ENCODE data around the gene RORC. TPM values are rescaled to one million over a fixed set of nuclear protein-coding genes. Genes with fewer than 3 reads are reported as not detected.
A peak's percentile ranks its signal among the peaks of the same experiment; 100 is the strongest.

RORC gene
- total RNA-seq, 1 experiment from 2014 or later = 0.44 TPM

GRCh38 chr1:151839457-151840403, 8.1 kb upstream of the RORC start, which contains the start of gene C2CD4D (continued):
- TF ChIP-seq, protein P1, sequence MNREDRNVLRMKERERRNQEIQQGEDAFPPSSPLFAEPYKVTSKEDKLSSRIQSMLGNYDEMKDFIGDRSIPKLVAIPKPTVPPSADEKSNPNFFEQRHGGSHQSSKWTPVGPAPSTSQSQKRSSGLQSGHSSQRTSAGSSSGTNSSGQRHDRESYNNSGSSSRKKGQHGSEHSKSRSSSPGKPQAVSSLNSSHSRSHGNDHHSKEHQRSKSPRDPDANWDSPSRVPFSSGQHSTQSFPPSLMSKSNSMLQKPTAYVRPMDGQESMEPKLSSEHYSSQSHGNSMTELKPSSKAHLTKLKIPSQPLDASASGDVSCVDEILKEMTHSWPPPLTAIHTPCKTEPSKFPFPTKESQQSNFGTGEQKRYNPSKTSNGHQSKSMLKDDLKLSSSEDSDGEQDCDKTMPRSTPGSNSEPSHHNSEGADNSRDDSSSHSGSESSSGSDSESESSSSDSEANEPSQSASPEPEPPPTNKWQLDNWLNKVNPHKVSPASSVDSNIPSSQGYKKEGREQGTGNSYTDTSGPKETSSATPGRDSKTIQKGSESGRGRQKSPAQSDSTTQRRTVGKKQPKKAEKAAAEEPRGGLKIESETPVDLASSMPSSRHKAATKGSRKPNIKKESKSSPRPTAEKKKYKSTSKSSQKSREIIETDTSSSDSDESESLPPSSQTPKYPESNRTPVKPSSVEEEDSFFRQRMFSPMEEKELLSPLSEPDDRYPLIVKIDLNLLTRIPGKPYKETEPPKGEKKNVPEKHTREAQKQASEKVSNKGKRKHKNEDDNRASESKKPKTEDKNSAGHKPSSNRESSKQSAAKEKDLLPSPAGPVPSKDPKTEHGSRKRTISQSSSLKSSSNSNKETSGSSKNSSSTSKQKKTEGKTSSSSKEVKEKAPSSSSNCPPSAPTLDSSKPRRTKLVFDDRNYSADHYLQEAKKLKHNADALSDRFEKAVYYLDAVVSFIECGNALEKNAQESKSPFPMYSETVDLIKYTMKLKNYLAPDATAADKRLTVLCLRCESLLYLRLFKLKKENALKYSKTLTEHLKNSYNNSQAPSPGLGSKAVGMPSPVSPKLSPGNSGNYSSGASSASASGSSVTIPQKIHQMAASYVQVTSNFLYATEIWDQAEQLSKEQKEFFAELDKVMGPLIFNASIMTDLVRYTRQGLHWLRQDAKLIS (CRISPR knock-in tag; IDR thresholded peaks at IDR 0.05; ENCODE audit: borderline replicate concordance) = peak; percentile 95
- TF ChIP-seq NFE2L1 (CRISPR knock-in tag; IDR thresholded peaks at IDR 0.05) (no peak), ZNF423 (CRISPR knock-in tag; IDR thresholded peaks at IDR 0.05) (no peak; the same call in 1 of the 2 replicates), MYBL2 (CRISPR knock-in tag; IDR thresholded peaks at IDR 0.05) (peak; percentile 20; the same call in 1 of the 2 replicates), ERG (CRISPR knock-in tag; IDR thresholded peaks at IDR 0.05) (no peak), JUN (CRISPR knock-in tag; IDR thresholded peaks at IDR 0.05) (no peak), E2F4 (CRISPR knock-in tag; IDR thresholded peaks at IDR 0.05; ENCODE audit: borderline replicate concordance, low read depth) (no peak), NFATC4 (CRISPR knock-in tag; IDR thresholded peaks at IDR 0.05) (no peak), E2F1 (CRISPR knock-in tag; IDR thresholded peaks at IDR 0.05) (0 out of 2 replicates have a peak, but pooled peaks have one; percentile 75)
- TF ChIP-seq, protein P2, sequence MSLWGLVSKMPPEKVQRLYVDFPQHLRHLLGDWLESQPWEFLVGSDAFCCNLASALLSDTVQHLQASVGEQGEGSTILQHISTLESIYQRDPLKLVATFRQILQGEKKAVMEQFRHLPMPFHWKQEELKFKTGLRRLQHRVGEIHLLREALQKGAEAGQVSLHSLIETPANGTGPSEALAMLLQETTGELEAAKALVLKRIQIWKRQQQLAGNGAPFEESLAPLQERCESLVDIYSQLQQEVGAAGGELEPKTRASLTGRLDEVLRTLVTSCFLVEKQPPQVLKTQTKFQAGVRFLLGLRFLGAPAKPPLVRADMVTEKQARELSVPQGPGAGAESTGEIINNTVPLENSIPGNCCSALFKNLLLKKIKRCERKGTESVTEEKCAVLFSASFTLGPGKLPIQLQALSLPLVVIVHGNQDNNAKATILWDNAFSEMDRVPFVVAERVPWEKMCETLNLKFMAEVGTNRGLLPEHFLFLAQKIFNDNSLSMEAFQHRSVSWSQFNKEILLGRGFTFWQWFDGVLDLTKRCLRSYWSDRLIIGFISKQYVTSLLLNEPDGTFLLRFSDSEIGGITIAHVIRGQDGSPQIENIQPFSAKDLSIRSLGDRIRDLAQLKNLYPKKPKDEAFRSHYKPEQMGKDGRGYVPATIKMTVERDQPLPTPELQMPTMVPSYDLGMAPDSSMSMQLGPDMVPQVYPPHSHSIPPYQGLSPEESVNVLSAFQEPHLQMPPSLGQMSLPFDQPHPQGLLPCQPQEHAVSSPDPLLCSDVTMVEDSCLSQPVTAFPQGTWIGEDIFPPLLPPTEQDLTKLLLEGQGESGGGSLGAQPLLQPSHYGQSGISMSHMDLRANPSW (CRISPR knock-in tag; conservative IDR thresholded peaks at IDR 0.05; ENCODE audit: low read depth) = no peak
- TF ChIP-seq, protein P3, sequence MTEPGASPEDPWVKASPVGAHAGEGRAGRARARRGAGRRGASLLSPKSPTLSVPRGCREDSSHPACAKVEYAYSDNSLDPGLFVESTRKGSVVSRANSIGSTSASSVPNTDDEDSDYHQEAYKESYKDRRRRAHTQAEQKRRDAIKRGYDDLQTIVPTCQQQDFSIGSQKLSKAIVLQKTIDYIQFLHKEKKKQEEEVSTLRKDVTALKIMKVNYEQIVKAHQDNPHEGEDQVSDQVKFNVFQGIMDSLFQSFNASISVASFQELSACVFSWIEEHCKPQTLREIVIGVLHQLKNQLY (CRISPR knock-in tag; IDR thresholded peaks at IDR 0.05) = no peak

GRCh38 chr1:151839082-151839412, 7.4 kb upstream of the RORC start:
- H3K4me3 Mint-ChIP-seq = peak overlapping the region; percentile 88
- TF ChIP-seq ESRRA (CRISPR knock-in tag; IDR thresholded peaks at IDR 0.05; ENCODE audit: borderline replicate concordance) (no peak), GTF2I (CRISPR knock-in tag; conservative IDR thresholded peaks at IDR 0.05) (no peak), NR2C2 (CRISPR knock-in tag; IDR thresholded peaks at IDR 0.05) (no peak), TP53 (CRISPR knock-in tag; IDR thresholded peaks at IDR 0.05) (no peak), NR3C1 (CRISPR knock-in tag; conservative IDR thresholded peaks at IDR 0.05; ENCODE audit: low read depth) (no peak), PRRX2 (CRISPR knock-in tag; IDR thresholded peaks at IDR 0.05) (no peak), RORB (CRISPR knock-in tag; IDR thresholded peaks at IDR 0.05) (no peak), ZNF138 (CRISPR knock-in tag; conservative IDR thresholded peaks at IDR 0.05) (no peak), ZNF416 (CRISPR knock-in tag; IDR thresholded peaks at IDR 0.05) (no peak), MXD4 (CRISPR knock-in tag; IDR thresholded peaks at IDR 0.05; ENCODE audit: borderline replicate concordance) (no peak)
- TF ChIP-seq, protein P4, sequence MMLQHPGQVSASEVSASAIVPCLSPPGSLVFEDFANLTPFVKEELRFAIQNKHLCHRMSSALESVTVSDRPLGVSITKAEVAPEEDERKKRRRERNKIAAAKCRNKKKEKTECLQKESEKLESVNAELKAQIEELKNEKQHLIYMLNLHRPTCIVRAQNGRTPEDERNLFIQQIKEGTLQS (CRISPR knock-in tag; conservative IDR thresholded peaks at IDR 0.05) = no peak
- TF ChIP-seq, protein P5, sequence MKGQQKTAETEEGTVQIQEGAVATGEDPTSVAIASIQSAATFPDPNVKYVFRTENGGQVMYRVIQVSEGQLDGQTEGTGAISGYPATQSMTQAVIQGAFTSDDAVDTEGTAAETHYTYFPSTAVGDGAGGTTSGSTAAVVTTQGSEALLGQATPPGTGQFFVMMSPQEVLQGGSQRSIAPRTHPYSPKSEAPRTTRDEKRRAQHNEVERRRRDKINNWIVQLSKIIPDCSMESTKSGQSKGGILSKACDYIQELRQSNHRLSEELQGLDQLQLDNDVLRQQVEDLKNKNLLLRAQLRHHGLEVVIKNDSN (CRISPR knock-in tag; IDR thresholded peaks at IDR 0.05) = no peak
- H3K9me3 Mint-ChIP-seq = no peaks in the 10 kb centered on the region
- DNase-seq (ENCODE audit: low spot score) = no peak
- ChIA-PET CTCF (interaction anchor here (0.6 to 2.1 kb wide), 17 partner anchors 9 to 245 kb away, joined by 3 to 17 read pairs (median 5); partner anchors contain the start of genes RIIAD1, TDRKH, THEM4 and THEM5), POLR2A (interaction anchor here (1.0 to 2.1 kb wide), 6 partner anchors 19 to 328 kb away, joined by 3 to 6 read pairs (median 4); partner anchors contain the start of genes CELF3, CGN, S100A11 and SNX27)
- peaks cover 26% of the 10 kb centered on the region for H3K4me1 Mint-ChIP-seq
- peaks cover 3% of the 10 kb centered on the region; the same call in 1 of the 2 replicates for H3K36me3 Mint-ChIP-seq
- H3K27me3 Mint-ChIP-seq (ENCODE audit: low read depth) = peaks cover 36% of the 10 kb centered on the region
- H3K27ac Mint-ChIP-seq = no peak overlapping the region
- peak; percentile 4 for ATAC-seq

Measured in WTC11 (cell line).